ENCODE data around the gene CCR4. TPM values are rescaled to one million over a fixed set of nuclear protein-coding genes. Genes with fewer than 3 reads are reported as not detected.
"Not testable (repeated sequence)": the region's sequence is repeated elsewhere in the genome, so short reads cannot be mapped to it uniquely, and the experiment has no call there.

CCR4 gene
- total RNA-seq, 2 experiments from 2014 or later, result 17.5 to 20.7 TPM

DNA sequence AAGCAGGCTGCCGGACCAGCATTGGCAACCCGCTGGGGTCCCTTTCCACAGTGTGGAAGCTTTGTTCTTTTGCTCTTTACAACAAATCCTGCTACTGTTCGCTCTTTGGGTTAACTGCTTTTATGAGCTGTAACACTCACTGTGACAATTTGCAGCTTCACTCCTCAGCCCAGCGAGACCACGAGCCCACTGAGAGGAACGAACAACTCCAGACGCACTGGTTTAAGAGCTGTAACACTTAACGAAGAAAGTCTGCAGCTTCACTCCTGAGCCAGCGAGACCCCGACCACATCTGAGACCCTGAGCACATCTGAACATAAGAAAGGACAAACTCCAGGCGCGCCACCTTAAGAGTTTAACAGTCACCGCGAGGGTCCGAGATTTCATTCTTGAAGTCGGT is 10.7 kb upstream of the CCR4 start:
- Mint-ChIP-seq H3K27ac (no peak overlapping the region), H3K27me3 (peaks cover 10% of the 10 kb centered on the region)

DNA sequence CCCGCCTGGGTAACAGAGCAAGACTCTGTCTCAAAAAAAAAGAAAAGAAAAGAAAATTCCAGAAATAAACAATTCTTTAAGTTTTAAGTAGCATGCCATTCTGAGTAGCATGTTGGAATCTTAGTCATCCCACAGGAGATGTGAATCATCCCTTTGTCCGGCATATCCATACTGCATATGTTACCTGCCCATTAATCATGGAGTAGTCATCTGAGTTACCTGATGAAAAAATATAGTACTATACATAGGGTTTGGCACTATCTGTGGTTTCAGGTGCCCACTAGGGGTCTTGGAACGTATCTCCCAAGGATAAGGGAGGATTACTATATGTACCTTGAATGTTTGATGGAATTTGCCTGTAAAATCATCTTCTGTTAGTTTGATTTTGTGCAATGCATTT is 6.3 kb upstream of the CCR4 start:
- Mint-ChIP-seq H3K36me3 (no peaks in the 10 kb centered on the region), H3K4me3 (no peak overlapping the region), H3K27me3 (peaks cover 12% of the 10 kb centered on the region), H3K4me1 (peaks cover 1% of the 10 kb centered on the region), H3K27ac (no peak overlapping the region), H3K9me3 (no peaks in the 10 kb centered on the region)
- ATAC-seq (ENCODE audit: low read depth), result no peak
- POLR2A ChIA-PET, result no interaction called here
- DNase-seq, result no peak

More for the DNA sequence above, 10.7 kb upstream of the CCR4 start:
- POLR2A ChIA-PET, result no interaction called here
- Mint-ChIP-seq H3K9me3 (no peaks in the 10 kb centered on the region), H3K4me3 (no peak overlapping the region), H3K36me3 (no peaks in the 10 kb centered on the region), H3K4me1 (no peaks in the 10 kb centered on the region)
- DNase-seq (no peak), ATAC-seq (ENCODE audit: low read depth) (no peak)

- H3K27ac Mint-ChIP-seq, H3K9me3 Mint-ChIP-seq, H3K36me3 Mint-ChIP-seq, POLR2A ChIA-PET, H3K4me1 Mint-ChIP-seq, H3K4me3 Mint-ChIP-seq: not testable (repeated sequence)
- DNase-seq (peak; percentile 45), ATAC-seq (ENCODE audit: low read depth) (peak; percentile 34)
- peaks cover 12% of the 10 kb centered on the region for H3K27me3 Mint-ChIP-seq
Measured at GRCh38 chr3:32945598-32945997, 5.8 kb upstream of the CCR4 start.

DNA sequence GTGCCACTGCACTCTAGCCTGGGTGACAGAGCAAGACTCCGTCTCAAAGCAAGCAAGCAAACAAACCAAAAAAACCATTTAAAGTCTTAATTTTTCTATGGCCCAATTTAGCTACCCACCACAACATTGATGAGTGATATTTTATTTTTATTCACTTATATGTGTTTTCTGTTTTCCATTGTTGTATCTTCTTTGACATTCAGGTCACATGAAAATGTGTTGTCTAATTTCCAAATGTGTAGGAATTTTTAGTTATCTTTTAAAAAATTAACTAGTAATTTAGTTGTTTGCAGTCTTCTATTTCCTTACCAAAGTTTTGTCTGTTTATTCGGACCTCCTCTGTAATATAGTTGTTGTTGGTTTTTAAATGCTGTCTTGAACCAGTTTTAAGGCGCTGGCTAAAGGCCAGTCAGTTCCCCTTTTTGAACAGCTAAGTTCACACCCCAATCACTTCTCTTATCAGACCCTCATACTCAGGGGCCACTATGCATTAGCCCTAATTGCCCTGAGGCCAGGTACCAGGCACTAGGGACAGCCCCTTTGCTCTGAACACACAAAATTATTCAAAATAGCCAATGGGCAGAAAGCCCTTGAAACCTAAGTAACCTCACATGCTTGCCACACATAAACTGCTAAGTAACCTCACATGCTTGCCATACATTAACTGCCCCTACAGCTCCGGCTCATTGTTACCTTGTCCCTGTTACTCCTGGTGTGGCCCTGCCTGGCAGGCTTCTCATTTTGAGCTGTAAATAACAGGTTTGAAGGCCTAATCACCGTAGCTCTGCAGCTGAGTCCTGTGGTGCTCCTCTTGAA is 4.3 kb upstream of the CCR4 start:
- Mint-ChIP-seq H3K27me3 (peaks cover 14% of the 10 kb centered on the region), H3K9me3 (no peaks in the 10 kb centered on the region), H3K36me3 (no peaks in the 10 kb centered on the region), H3K4me1 (peaks cover 13% of the 10 kb centered on the region), H3K27ac (no peak overlapping the region), H3K4me3 (no peak overlapping the region)
- ATAC-seq (ENCODE audit: low read depth), result peak; percentile 27
- POLR2A ChIA-PET, result interaction anchor here (2.1 kb wide), 1 partner anchor 127 kb away, joined by 7 read pairs; no protein-coding TSS in a partner anchor
- no peak for DNase-seq

- H3K36me3 Mint-ChIP-seq, result no peaks in the 10 kb centered on the region
- peaks cover 10% of the 10 kb centered on the region for H3K27me3 Mint-ChIP-seq
- POLR2A ChIA-PET, result interaction anchor here (2.1 kb wide), 1 partner anchor 127 kb away, joined by 7 read pairs; no protein-coding TSS in a partner anchor
- ATAC-seq (ENCODE audit: low read depth) (peak; percentile 79), DNase-seq (peak; percentile 83)
- no peak overlapping the region for H3K27ac Mint-ChIP-seq
- peaks cover 15% of the 10 kb centered on the region for H3K4me1 Mint-ChIP-seq
- no peaks in the 10 kb centered on the region for H3K9me3 Mint-ChIP-seq
- H3K4me3 Mint-ChIP-seq, result no peak overlapping the region
Measured at GRCh38 chr3:32947789-32948238, 3.6 kb upstream of the CCR4 start.

DNA sequence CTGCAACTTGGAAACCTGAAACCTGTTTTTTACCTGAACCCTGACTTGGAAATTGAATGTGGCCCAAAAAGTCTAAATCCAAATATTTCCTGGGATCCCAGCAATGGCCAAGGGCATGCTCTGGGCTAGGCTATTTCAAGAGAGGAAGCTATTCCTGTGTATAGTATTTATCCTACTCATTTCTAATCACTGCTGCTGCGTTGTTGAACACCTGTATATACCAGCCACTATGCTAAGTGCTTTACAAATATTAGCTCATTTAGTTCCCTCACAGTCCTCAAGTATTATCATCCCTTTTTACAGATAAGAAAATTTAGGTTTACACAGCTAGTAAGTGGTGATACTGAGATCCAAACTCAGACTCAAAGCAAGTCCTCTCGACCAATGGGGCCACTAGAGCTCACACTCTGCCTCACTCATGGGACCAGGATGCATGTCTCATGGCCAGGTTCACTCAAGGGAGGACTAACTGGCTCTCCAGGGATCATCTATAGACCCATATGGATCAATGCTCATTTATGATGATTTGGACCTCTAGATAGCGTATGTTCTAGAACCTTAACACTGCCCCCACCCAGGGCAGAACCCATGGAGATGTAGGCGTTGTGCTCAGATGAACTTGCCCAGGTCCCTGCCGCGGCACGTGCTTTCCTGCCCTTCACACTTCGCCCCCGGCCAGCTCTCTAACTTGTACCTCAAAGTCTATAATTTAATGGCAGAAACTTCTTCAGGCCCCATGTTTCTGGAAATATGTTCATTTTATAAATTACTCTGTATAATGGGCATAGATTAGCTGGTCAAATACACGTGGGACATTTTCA is 2.6 kb upstream of the CCR4 start:
- Mint-ChIP-seq H3K4me3 (no peak overlapping the region), H3K27ac (no peak overlapping the region), H3K9me3 (no peaks in the 10 kb centered on the region), H3K36me3 (no peaks in the 10 kb centered on the region), H3K4me1 (peaks cover 15% of the 10 kb centered on the region), H3K27me3 (peaks cover 10% of the 10 kb centered on the region)
- POLR2A ChIA-PET, result interaction anchor here (0.6 to 2.1 kb wide), 2 partner anchors 126 to 127 kb away, joined by 3 to 7 read pairs; no protein-coding TSS in a partner anchor
- DNase-seq (no peak), ATAC-seq (ENCODE audit: low read depth) (no peak)

DNA sequence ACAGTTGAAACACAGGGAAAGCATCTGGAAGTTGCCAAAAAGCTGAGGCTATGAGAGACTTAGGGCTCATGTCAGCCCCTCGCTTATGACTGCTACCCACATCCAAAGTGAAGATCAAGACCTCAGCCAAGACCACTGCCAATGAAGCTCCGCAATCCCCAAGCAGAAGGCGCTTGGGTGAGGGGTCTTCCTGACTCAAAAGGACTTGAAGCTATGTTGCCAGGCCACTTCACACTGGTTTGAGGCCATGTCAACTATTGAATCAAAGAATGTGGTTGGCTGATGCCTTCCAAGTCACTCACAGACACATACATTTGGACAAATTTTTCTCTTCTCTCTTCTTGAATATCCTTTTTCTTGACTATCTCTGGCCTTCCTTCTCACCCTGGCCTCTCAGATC is 928 bp upstream of the CCR4 start:
- peaks cover 15% of the 10 kb centered on the region for H3K4me1 Mint-ChIP-seq
- no peaks in the 10 kb centered on the region for H3K9me3 Mint-ChIP-seq
- peaks cover 10% of the 10 kb centered on the region for H3K27me3 Mint-ChIP-seq
- no peak for ATAC-seq (ENCODE audit: low read depth)
- no peak for DNase-seq
- no peaks in the 10 kb centered on the region for H3K36me3 Mint-ChIP-seq
- no peak overlapping the region for H3K4me3 Mint-ChIP-seq
- H3K27ac Mint-ChIP-seq, result no peak overlapping the region
- POLR2A ChIA-PET, result no interaction called here

DNA sequence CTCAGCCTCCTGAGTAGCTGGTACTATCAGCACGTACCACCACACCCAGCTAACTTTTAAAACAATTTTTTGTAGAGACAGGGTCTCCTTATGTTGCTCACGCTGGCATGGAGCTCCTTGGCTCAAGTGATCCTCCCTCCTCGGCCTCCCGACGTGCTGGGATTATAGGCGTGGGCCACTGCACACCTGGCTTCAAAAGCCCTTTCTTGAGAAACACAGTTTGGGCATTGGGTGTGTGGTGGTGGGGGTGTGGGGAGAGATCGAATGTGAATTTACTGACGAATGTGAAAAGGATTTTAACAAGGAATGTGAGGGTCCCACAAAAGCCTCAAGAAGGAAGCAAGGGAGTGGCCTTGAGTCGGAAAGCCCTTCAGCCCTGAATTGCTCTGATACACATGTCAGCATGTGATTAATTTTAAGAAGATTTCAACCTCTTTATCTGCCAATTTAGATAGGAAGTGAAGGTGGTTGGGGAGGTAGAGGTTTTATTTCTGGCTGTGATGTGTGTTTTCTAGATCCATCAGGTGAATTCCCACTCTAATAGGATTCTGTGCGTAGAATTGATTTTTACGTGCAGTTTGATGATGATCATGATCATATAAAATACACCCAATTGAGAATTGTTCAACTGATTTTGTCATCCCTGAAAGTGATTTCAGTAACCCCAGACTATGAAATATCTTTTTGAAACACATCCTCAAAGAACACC is 1.1 kb downstream of the CCR4 start:
- no peaks in the 10 kb centered on the region for H3K36me3 Mint-ChIP-seq
- POLR2A ChIA-PET, result no interaction called here
- ATAC-seq (ENCODE audit: low read depth) (no peak), DNase-seq (no peak)
- H3K4me3 Mint-ChIP-seq, result no peak overlapping the region
- peaks cover 12% of the 10 kb centered on the region for H3K27me3 Mint-ChIP-seq
- H3K4me1 Mint-ChIP-seq, result peaks cover 15% of the 10 kb centered on the region
- no peak overlapping the region for H3K27ac Mint-ChIP-seq
- no peaks in the 10 kb centered on the region for H3K9me3 Mint-ChIP-seq

DNA sequence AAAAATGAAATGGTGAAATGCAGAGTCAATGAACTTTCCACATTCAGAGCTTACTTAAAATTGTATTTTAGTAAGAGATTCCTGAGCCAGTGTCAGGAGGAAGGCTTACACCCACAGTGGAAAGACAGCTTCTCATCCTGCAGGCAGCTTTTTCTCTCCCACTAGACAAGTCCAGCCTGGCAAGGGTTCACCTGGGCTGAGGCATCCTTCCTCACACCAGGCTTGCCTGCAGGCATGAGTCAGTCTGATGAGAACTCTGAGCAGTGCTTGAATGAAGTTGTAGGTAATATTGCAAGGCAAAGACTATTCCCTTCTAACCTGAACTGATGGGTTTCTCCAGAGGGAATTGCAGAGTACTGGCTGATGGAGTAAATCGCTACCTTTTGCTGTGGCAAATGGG is 3.1 kb downstream of the CCR4 start:
- POLR2A ChIA-PET, result no interaction called here
- Mint-ChIP-seq H3K4me3 (no peak overlapping the region), H3K27ac (no peak overlapping the region), H3K36me3 (no peaks in the 10 kb centered on the region), H3K4me1 (peaks cover 14% of the 10 kb centered on the region), H3K27me3 (peaks cover 4% of the 10 kb centered on the region), H3K9me3 (no peaks in the 10 kb centered on the region)
- ATAC-seq (ENCODE audit: low read depth) (no peak), DNase-seq (no peak)

- POLR2A ChIA-PET, result interaction anchor here (0.7 kb wide), 1 partner anchor 17 kb away, joined by 6 read pairs; no protein-coding TSS in a partner anchor
Measured at GRCh38 chr3:32956750-32957570, 5.5 kb downstream of the CCR4 start.

GRCh38 chr3:32958509-32958908 is 7.1 kb downstream of the CCR4 start:
- Mint-ChIP-seq H3K36me3 (no peaks in the 10 kb centered on the region), H3K4me1 (peaks cover 16% of the 10 kb centered on the region), H3K9me3 (no peaks in the 10 kb centered on the region), H3K4me3 (no peak overlapping the region), H3K27me3 (peaks cover 2% of the 10 kb centered on the region), H3K27ac (no peak overlapping the region)
- ATAC-seq (ENCODE audit: low read depth) (no peak), DNase-seq (no peak)
- POLR2A ChIA-PET, result no interaction called here

More at GRCh38 chr3:32956750-32957570, 5.5 kb downstream of the CCR4 start:
- peaks cover 2% of the 10 kb centered on the region for H3K27me3 Mint-ChIP-seq
- H3K4me1 Mint-ChIP-seq, result peaks cover 18% of the 10 kb centered on the region
- DNase-seq (no peak), ATAC-seq (ENCODE audit: low read depth) (no peak)
- peak overlapping the region; percentile 66 for H3K27ac Mint-ChIP-seq
- no peaks in the 10 kb centered on the region for H3K36me3 Mint-ChIP-seq
- H3K9me3 Mint-ChIP-seq, result no peaks in the 10 kb centered on the region
- no peak overlapping the region for H3K4me3 Mint-ChIP-seq

DNA sequence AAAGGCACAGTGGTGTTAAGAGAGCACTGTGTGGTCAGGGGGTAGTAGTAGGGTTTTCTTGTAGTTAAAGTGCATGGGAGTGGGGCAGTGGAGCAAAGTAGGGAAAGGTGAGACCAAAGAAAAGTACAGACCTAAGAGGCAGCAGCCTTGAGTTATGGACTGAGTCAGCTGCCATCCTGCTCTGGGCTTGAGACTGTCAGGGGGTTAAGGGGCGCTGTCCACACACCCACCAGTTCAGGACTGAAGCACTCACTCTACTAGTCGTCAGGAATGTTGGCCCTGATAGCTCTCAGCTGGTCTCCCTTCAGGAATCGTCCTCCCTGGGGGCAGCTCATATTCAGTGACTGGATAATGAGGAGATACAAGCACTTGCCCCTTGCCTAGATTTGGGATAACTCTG is 7.9 kb downstream of the CCR4 start:
- Mint-ChIP-seq H3K36me3 (no peaks in the 10 kb centered on the region), H3K4me3 (no peak overlapping the region), H3K4me1 (peaks cover 20% of the 10 kb centered on the region), H3K27me3 (peaks cover 2% of the 10 kb centered on the region), H3K27ac (no peak overlapping the region), H3K9me3 (peaks cover 3% of the 10 kb centered on the region)
- DNase-seq, result no peak
- ATAC-seq (ENCODE audit: low read depth), result no peak
- POLR2A ChIA-PET, result no interaction called here
